Peyer's patch (tissue), 4 donors: ENCODE data around the gene ISCA1. TPM values are rescaled to one million over a fixed set of nuclear protein-coding genes. Genes with fewer than 3 reads are reported as not detected.
"Not testable (repeated sequence)": the region's sequence is repeated elsewhere in the genome, so short reads cannot be mapped to it uniquely, and the experiment has no call there.

Experiments
- DNase-seq, 3 donors: peaks; one replicate each; pipeline ENCODE4 v3.0.0-alpha.2; 2017 to 2019
- H3K27ac ChIP-seq, 4 donors: fragments of 200-600 bp; sonication (generic); one replicate each; pipeline ENCODE4 v1.5.1; 2016 to 2019
- H3K27me3 ChIP-seq, 2 donors: fragments of 200-600 bp; sonication (generic); one replicate each; pipeline ENCODE4 v1.5.1; 2019
- H3K36me3 ChIP-seq, 3 donors: fragments of 200-600 bp; sonication (generic); one replicate each; pipeline ENCODE4 v1.5.1; 2016 to 2019
- H3K4me1 ChIP-seq, 4 donors: fragments of 200-600 bp; sonication (generic); one replicate each; pipeline ENCODE4 v1.5.1; 2016 to 2019
- H3K4me3 ChIP-seq, 4 donors: fragments of 200-600 bp; sonication (generic); 1 replicate in 3 of 4; 2 replicates in 1 of 4; pipeline ENCODE4 v1.5.1; 2016 to 2019; ENCODE audit warnings: mild to moderate bottlenecking in 1 of 4
- H3K9me3 ChIP-seq, 4 donors: fragments of 200-600 bp; sonication (generic); one replicate each; pipeline ENCODE4 v1.5.1; 2016 to 2019; ENCODE audit warnings: mild to moderate bottlenecking in 1 of 4
- CTCF ChIP-seq, 6 experiments: fragments of 450-650 bp in 4 of 6; fragments of 200-600 bp in 2 of 6; sonication (generic) in 1 of 6; IDR thresholded peaks; one replicate each; pipeline ENCODE4 v1.5.1; 2017 to 2019; ENCODE audit warnings: antibody characterized with exemption in 6 of 6, mild to moderate bottlenecking in 3 of 6, moderate library complexity in 1 of 6
- POLR2A ChIP-seq, 2 donors: fragments of 450-650 bp; IDR thresholded peaks; one replicate each; pipeline ENCODE4 v1.5.1; 2017; ENCODE audit warnings: antibody characterized with exemption in 2 of 2, mild to moderate bottlenecking in 2 of 2, moderate library complexity in 2 of 2
- total RNA-seq, 4 donors: library from RNA; depleted of rRNA; stranded (reverse); fragments of >200 nt; gene quantifications; one replicate each; pipeline ENCODE4 v1.1.0, GENCODE V29; 2016

Gene ISCA1
- total RNA-seq, 4 donors from 2014 or later: 13.8 to 35.8 (median 31.9) TPM

- H3K36me3 ChIP-seq: peaks cover 0 to 87% (median 0%) of the 10 kb centered on the region in 3 donors
- DNase-seq: no peak
- H3K4me3 ChIP-seq: no peak overlapping the region
- TF ChIP-seq CTCF (IDR thresholded peaks at IDR 0.05) (no peak), POLR2A (IDR thresholded peaks at IDR 0.05) (no peak)
- H3K4me1 ChIP-seq: no peaks in the 10 kb centered on the region
- no peaks in the 10 kb centered on the region for H3K27me3 ChIP-seq
- H3K27ac ChIP-seq: no peak overlapping the region
- no peaks in the 10 kb centered on the region for H3K9me3 ChIP-seq
These were observed 32.7 kb upstream of the ISCA1 start for GRCh38 chr9:86315078-86315477.

- not testable (repeated sequence) for DNase-seq, H3K4me3 ChIP-seq
- peaks cover 0 to 87% (median 0%) of the 10 kb centered on the region in 3 donors for H3K36me3 ChIP-seq
These were observed 30.6 kb upstream of the ISCA1 start for GRCh38 chr9:86312959-86313358.

GRCh38 chr9:86308687-86309086, 26.3 kb upstream of the ISCA1 start:
- Histone ChIP-seq H3K4me1 (no peaks in the 10 kb centered on the region), H3K9me3 (no peaks in the 10 kb centered on the region), H3K36me3 (peaks cover 0 to 87% (median 0%) of the 10 kb centered on the region in 3 donors), H3K27me3 (no peaks in the 10 kb centered on the region), H3K4me3 (no peak overlapping the region), H3K27ac (no peak overlapping the region)
- DNase-seq: no peak
- no peak for TF ChIP-seq POLR2A (IDR thresholded peaks at IDR 0.05)
- TF ChIP-seq CTCF (IDR thresholded peaks at IDR 0.05): no peak

More at GRCh38 chr9:86312959-86313358, 30.6 kb upstream of the ISCA1 start:
- H3K9me3 ChIP-seq, H3K27ac ChIP-seq, H3K27me3 ChIP-seq, H3K4me1 ChIP-seq: not testable (repeated sequence)

- no peak overlapping the region for H3K27ac ChIP-seq
- no peak for DNase-seq
- H3K4me1 ChIP-seq: no peaks in the 10 kb centered on the region
- H3K36me3 ChIP-seq: peaks cover 0 to 97% (median 0%) of the 10 kb centered on the region in 3 donors
- no peaks in the 10 kb centered on the region for H3K9me3 ChIP-seq
- no peak for TF ChIP-seq POLR2A (IDR thresholded peaks at IDR 0.05)
- no peak for TF ChIP-seq CTCF (IDR thresholded peaks at IDR 0.05)
- H3K4me3 ChIP-seq: no peak overlapping the region
- H3K27me3 ChIP-seq: no peaks in the 10 kb centered on the region
These were observed 21.9 kb upstream of the ISCA1 start for GRCh38 chr9:86304236-86304730.

GRCh38 chr9:86303316-86303975, 21.1 kb upstream of the ISCA1 start:
- no peaks in the 10 kb centered on the region for H3K4me1 ChIP-seq
- no peak overlapping the region for H3K4me3 ChIP-seq
- H3K27ac ChIP-seq: no peak overlapping the region
- no peaks in the 10 kb centered on the region for H3K27me3 ChIP-seq
- TF ChIP-seq CTCF (IDR thresholded peaks at IDR 0.05) (no peak), POLR2A (IDR thresholded peaks at IDR 0.05) (no peak)
- peaks cover 0 to 97% (median 0%) of the 10 kb centered on the region in 3 donors for H3K36me3 ChIP-seq
- no peaks in the 10 kb centered on the region for H3K9me3 ChIP-seq
- DNase-seq: no peak

- TF ChIP-seq POLR2A (IDR thresholded peaks at IDR 0.05) (no peak), CTCF (IDR thresholded peaks at IDR 0.05) (no peak)
- no peaks in the 10 kb centered on the region for H3K4me1 ChIP-seq
- no peak overlapping the region for H3K27ac ChIP-seq
- no peak overlapping the region for H3K4me3 ChIP-seq
- DNase-seq: no peak
- no peaks in the 10 kb centered on the region for H3K9me3 ChIP-seq
- H3K36me3 ChIP-seq: peaks cover 0 to 97% (median 0%) of the 10 kb centered on the region in 3 donors
- H3K27me3 ChIP-seq: no peaks in the 10 kb centered on the region
These were observed 19.3 kb upstream of the ISCA1 start for GRCh38 chr9:86301686-86302085.
